Measurements from ENCODE around the gene SLC7A8.

Gene SLC7A8

GRCh38 chr14:23173796-23174195 is 9.7 kb downstream of the SLC7A8 start:
- TF ChIP-seq CTCF (IDR thresholded peaks at IDR 0.05) = no peak
- H3K27ac ChIP-seq = no peak overlapping the region

GRCh38 chr14:23173031-23173430 is 10.4 kb downstream of the SLC7A8 start:
- Histone ChIP-seq H3K27me3 (no peaks in the 10 kb centered on the region), H3K4me1 (peaks cover 0 to 46% (median 28%) of the 10 kb centered on the region in 4 donors), H3K36me3 (no peaks in the 10 kb centered on the region), H3K9me3 (no peaks in the 10 kb centered on the region), H3K4me3 (no peak overlapping the region), H3K27ac (no peak overlapping the region)
- intact Hi-C loops (cut with DNase I; ENCODE audit: low total_unique reads) = no loop called here
- DNase-seq = no peak
- no peak for TF ChIP-seq CTCF (IDR thresholded peaks at IDR 0.05)

More at GRCh38 chr14:23173796-23174195, 9.7 kb downstream of the SLC7A8 start:
- Histone ChIP-seq H3K4me1 (peaks cover 0 to 46% (median 29%) of the 10 kb centered on the region in 4 donors), H3K4me3 (no peak overlapping the region), H3K27me3 (no peaks in the 10 kb centered on the region), H3K36me3 (no peaks in the 10 kb centered on the region), H3K9me3 (no peaks in the 10 kb centered on the region)
- intact Hi-C loops (cut with DNase I; ENCODE audit: low total_unique reads) = no loop called here
- DNase-seq = no peak

DNA sequence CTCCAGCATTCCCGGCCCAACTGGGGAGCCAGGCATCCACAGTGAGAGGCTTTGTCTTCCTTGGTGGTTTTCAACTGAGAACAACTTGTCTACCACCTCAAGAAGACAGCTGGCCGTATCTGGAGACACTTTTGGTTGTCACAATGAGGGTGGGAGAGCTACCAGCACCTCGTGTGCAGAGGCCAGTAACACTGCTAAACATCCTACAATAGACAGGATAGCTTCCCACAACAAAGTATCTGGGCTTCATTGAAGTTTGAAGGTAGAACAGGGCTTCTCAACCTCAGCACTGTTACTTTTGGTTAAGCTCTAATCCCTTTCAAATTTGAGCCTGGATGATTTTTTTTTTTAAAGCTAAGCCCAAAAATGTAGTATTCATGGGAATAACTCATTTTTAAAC is 10.9 kb downstream of the SLC7A8 start:
- peaks cover 0 to 43% (median 28%) of the 10 kb centered on the region in 4 donors for H3K4me1 ChIP-seq
- no peaks in the 10 kb centered on the region for H3K9me3 ChIP-seq
- no peak for DNase-seq
- H3K27me3 ChIP-seq = no peaks in the 10 kb centered on the region
- H3K27ac ChIP-seq = no peak overlapping the region
- TF ChIP-seq CTCF (IDR thresholded peaks at IDR 0.05) = no peak
- intact Hi-C loops (cut with DNase I; ENCODE audit: low total_unique reads) = no loop called here
- peaks cover 0 to 2% (median 2%) of the 10 kb centered on the region in 3 donors for H3K36me3 ChIP-seq
- no peak overlapping the region for H3K4me3 ChIP-seq

- no peaks in the 10 kb centered on the region for H3K27me3 ChIP-seq
- intact Hi-C loops (cut with DNase I; ENCODE audit: low total_unique reads) = no loop called here
- H3K27ac ChIP-seq = no peak overlapping the region
- peaks cover 0 to 7% (median 6%) of the 10 kb centered on the region in 3 donors for H3K36me3 ChIP-seq
- no peak overlapping the region for H3K4me3 ChIP-seq
- no peak for TF ChIP-seq CTCF (IDR thresholded peaks at IDR 0.05)
- no peaks in the 10 kb centered on the region for H3K9me3 ChIP-seq
- H3K4me1 ChIP-seq = peaks cover 0 to 38% (median 26%) of the 10 kb centered on the region in 4 donors
- DNase-seq = no peak
Observed at GRCh38 chr14:23172096-23172495, 11.4 kb downstream of the SLC7A8 start.

GRCh38 chr14:23171222-23171975 is 12.1 kb downstream of the SLC7A8 start:
- H3K4me3 ChIP-seq = no peak overlapping the region
- H3K27me3 ChIP-seq = no peaks in the 10 kb centered on the region
- peaks cover 0 to 33% (median 24%) of the 10 kb centered on the region in 4 donors for H3K4me1 ChIP-seq
- no peak for TF ChIP-seq CTCF (IDR thresholded peaks at IDR 0.05)
- DNase-seq = no peak
- intact Hi-C loops (cut with DNase I; ENCODE audit: low total_unique reads) = no loop called here
- H3K36me3 ChIP-seq = peaks cover 0 to 14% (median 13%) of the 10 kb centered on the region in 3 donors
- no peaks in the 10 kb centered on the region for H3K9me3 ChIP-seq
- H3K27ac ChIP-seq = no peak overlapping the region

Measured in tibial artery (tissue), 4 donors.